Measurements from ENCODE around the gene MSRB3.

DNA sequence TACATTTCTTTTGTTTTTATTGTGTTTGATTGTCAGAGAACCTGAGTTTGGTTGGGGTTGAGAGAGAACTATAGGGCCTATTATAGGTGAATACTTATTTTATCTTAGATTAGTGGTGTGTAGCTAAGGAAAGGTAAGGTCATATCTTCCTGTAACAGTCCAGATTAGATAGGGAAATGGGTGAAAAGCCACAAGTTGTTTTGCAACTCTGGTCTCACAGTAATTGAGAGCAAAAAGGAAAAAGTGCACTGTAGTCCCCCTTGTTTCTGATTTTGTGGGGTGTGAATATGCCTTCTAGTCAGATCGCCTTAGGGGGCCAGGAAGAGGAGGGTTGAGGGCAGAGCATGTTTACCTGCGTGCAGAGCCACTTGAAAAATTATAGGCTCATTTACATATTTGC is 8.9 kb downstream of the MSRB3 start:
- TF ChIP-seq, protein P1, sequence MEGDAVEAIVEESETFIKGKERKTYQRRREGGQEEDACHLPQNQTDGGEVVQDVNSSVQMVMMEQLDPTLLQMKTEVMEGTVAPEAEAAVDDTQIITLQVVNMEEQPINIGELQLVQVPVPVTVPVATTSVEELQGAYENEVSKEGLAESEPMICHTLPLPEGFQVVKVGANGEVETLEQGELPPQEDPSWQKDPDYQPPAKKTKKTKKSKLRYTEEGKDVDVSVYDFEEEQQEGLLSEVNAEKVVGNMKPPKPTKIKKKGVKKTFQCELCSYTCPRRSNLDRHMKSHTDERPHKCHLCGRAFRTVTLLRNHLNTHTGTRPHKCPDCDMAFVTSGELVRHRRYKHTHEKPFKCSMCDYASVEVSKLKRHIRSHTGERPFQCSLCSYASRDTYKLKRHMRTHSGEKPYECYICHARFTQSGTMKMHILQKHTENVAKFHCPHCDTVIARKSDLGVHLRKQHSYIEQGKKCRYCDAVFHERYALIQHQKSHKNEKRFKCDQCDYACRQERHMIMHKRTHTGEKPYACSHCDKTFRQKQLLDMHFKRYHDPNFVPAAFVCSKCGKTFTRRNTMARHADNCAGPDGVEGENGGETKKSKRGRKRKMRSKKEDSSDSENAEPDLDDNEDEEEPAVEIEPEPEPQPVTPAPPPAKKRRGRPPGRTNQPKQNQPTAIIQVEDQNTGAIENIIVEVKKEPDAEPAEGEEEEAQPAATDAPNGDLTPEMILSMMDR (IDR thresholded peaks at IDR 0.05), result no peak
- TF ChIP-seq POLR2A (IDR thresholded peaks at IDR 0.05), result no peak

Measured in esophagus squamous epithelium (tissue), 4 donors.